Measurements from ENCODE around the gene FOSB. TPM values are rescaled to one million over a fixed set of nuclear protein-coding genes. Genes with fewer than 3 reads are reported as not detected.

Gene FOSB
- total and polyA plus RNA-seq, 9 of the 15 experiments (the other 6 are each of a cell fraction or from before 2014, with no cell fraction given) = 0.11 to 2.7 (median 0.73) TPM

GRCh38 chr19:45478454-45479238 is 10.8 kb downstream of the FOSB start (continued):
- TF ChIP-seq USF2 (CRISPR knock-in tag; IDR thresholded peaks at IDR 0.05) (no peak), ZNF277 (CRISPR knock-in tag; IDR thresholded peaks at IDR 0.05; ENCODE audit: borderline replicate concordance) (no peak), TCF3 (CRISPR knock-in tag; IDR thresholded peaks at IDR 0.05) (no peak), THAP12 (CRISPR knock-in tag; IDR thresholded peaks at IDR 0.05) (no peak), REST (IDR thresholded peaks at IDR 0.05; ENCODE audit: borderline replicate concordance) (peak; percentile 92), REST (CRISPR knock-in tag; IDR thresholded peaks at IDR 0.05; ENCODE audit: low read depth) (no peak), KDM2B (CRISPR knock-in tag; IDR thresholded peaks at IDR 0.05) (no peak), NRF1 (conservative IDR thresholded peaks at IDR 0.05 in 1 of 2, IDR thresholded peaks at IDR 0.05 in 1 of 2) (peak; percentile 46 to 55), ATF6 (CRISPR knock-in tag; IDR thresholded peaks at IDR 0.05) (no peak), ZNF253 (CRISPR knock-in tag; conservative IDR thresholded peaks at IDR 0.05) (no peak), SLC30A9 (CRISPR knock-in tag; IDR thresholded peaks at IDR 0.05) (no peak), ZNF668 (CRISPR knock-in tag; IDR thresholded peaks at IDR 0.05) (no peak)
